ENCODE data around the gene MSRB2.

The MSRB2 gene

GRCh38 chr10:23114228-23114850 is 19.0 kb downstream of the MSRB2 start:
- DNase-seq, result no peak

- no peak for DNase-seq
Observed at GRCh38 chr10:23116486-23117205, 21.3 kb downstream of the MSRB2 start.

GRCh38 chr10:23120001-23120934 is 24.9 kb downstream of the MSRB2 start:
- DNase-seq, result no peak

- DNase-seq, result no peak
Observed at GRCh38 chr10:23121135-23121534, 25.8 kb downstream of the MSRB2 start.

- no peak for DNase-seq
Observed at GRCh38 chr10:23136462-23136861, 41.1 kb downstream of the MSRB2 start.

GRCh38 chr10:23139677-23140076 is 44.3 kb downstream of the MSRB2 start:
- DNase-seq, result no peak

GRCh38 chr10:23141995-23142394 is 46.6 kb downstream of the MSRB2 start:
- no peak for DNase-seq

GRCh38 chr10:23146258-23146657 is 50.9 kb downstream of the MSRB2 start:
- no peak for DNase-seq

- DNase-seq, result no peak
Observed at GRCh38 chr10:23147035-23147434, 51.7 kb downstream of the MSRB2 start.

GRCh38 chr10:23148214-23148613 is 52.8 kb downstream of the MSRB2 start:
- DNase-seq, result no peak

GRCh38 chr10:23150091-23150490 is 54.7 kb downstream of the MSRB2 start:
- no peak for DNase-seq

GRCh38 chr10:23150610-23151009 is 55.2 kb downstream of the MSRB2 start:
- DNase-seq, result no peak

- no peak for DNase-seq
Observed at GRCh38 chr10:23151071-23151470, 55.7 kb downstream of the MSRB2 start.

- DNase-seq, result no peak
Observed at GRCh38 chr10:23155169-23155568, 59.8 kb downstream of the MSRB2 start.

- DNase-seq, result no peak
Observed at GRCh38 chr10:23156447-23157150, 61.2 kb downstream of the MSRB2 start.

GRCh38 chr10:23157239-23157681 is 61.9 kb downstream of the MSRB2 start:
- DNase-seq, result no peak

GRCh38 chr10:23157691-23158369 is 62.5 kb downstream of the MSRB2 start:
- DNase-seq, result no peak

GRCh38 chr10:23158370-23158769 is 63.0 kb downstream of the MSRB2 start:
- DNase-seq, result peak; percentile 4

GRCh38 chr10:23171232-23171876 is 76.0 kb downstream of the MSRB2 start:
- no peak for DNase-seq
